HepG2 (cell line): ENCODE data around the gene SPPL3. TPM values are rescaled to one million over a fixed set of nuclear protein-coding genes. Genes with fewer than 3 reads are reported as not detected.

Experiments used
- ATAC-seq: fragments of 200-7000 bp; cut with Tn5 transposase; 3 replicates; pipeline ENCODE4 v1.9.1; 2020; ENCODE audit warnings: mild to moderate bottlenecking, moderate library complexity
- BruUV-seq: library from RNA; stranded (reverse); fragments of 400-500 nt; replicated peaks from 2 replicates; lab custom pipeline; 2021; lab: Mats Ljungman, UMichigan
- CTCF ChIA-PET: fragments of 300-600 bp; formaldehyde crosslinking; extraction: SDS; loops from one replicate; lab custom pipeline; 2021; ENCODE audit warnings: low total read pairs, inconsistent platforms, low intra/inter-chr PET ratio; lab: Yijun Ruan, JAX
- POLR2A ChIA-PET: fragments of 350-600 bp; sonication (Branson Sonifier 250); formaldehyde crosslinking; loops from one replicate; lab custom pipeline; 2020; ENCODE audit warnings: antibody characterized with exemption, inconsistent platforms; lab: Yijun Ruan, JAX
- DNase-seq: peaks from one replicate; pipeline ENCODE4 v3.0.0-alpha.2; 2015; ENCODE audit warnings: low spot score
- FAIRE-seq: peaks from 3 replicates; lab custom pipeline; 2011; peaks lifted over from hg19 to GRCh38; lab: Jason Lieb, UNC
- H2AFZ ChIP-seq: one replicate; pipeline ENCODE4 v1.6.1; 2011; ENCODE audit warnings: low read length, inconsistent platforms
- H3K27ac ChIP-seq: fragments of 300-600 bp; 3 replicates; pipeline ENCODE4 v1.8.0; 2011; ENCODE audit warnings: mixed run types, mild to moderate bottlenecking, mixed read lengths, low read length, inconsistent platforms; ENCODE audit not compliant: insufficient read depth; ENCODE audit errors: extremely low read length
- H3K27me3 ChIP-seq, 2 experiments: fragments of 200-600 bp in 1 of 2; 2 replicates in 1 of 2; 3 replicates in 1 of 2; pipeline versions ENCODE4 v1.6.0 to v1.8.0; 2011; ENCODE audit warnings: low read length in 2 of 2, mild to moderate bottlenecking in 2 of 2, moderate library complexity in 2 of 2, inconsistent platforms in 1 of 2; ENCODE audit not compliant: insufficient read depth in 2 of 2, control insufficient read depth in 1 of 2
- H3K36me3 ChIP-seq, 2 experiments: fragments of 200-600 bp in 1 of 2; replicated peaks in 1 of 2; 2 replicates in 1 of 2; 3 replicates in 1 of 2; pipeline versions ENCODE4 v1.5.1 to v1.8.0; 2011; ENCODE audit warnings: low read length in 2 of 2, inconsistent platforms in 1 of 2; ENCODE audit not compliant: insufficient read depth in 2 of 2, control insufficient read depth in 1 of 2
- H3K4me1 ChIP-seq: 2 replicates; pipeline ENCODE4 v1.5.1; 2012; ENCODE audit warnings: low read length, inconsistent platforms; ENCODE audit not compliant: insufficient read depth
- H3K4me2 ChIP-seq: 2 replicates; pipeline ENCODE4 v1.6.0; 2011; ENCODE audit warnings: low read depth, low read length, inconsistent platforms
- H3K4me3 ChIP-seq, 3 experiments: fragments of 200-600 bp in 1 of 3; sonication (generic), shearing (Covaris generic) in 1 of 3; replicated peaks in 1 of 3; 2 replicates each; pipeline ENCODE4 v1.5.1; 2011 to 2016; ENCODE audit warnings: low read length in 3 of 3, inconsistent platforms in 2 of 3, low read depth in 2 of 3, mild to moderate bottlenecking in 2 of 3, control low read depth in 1 of 3, mixed read lengths in 1 of 3; ENCODE audit not compliant: insufficient read depth in 1 of 3
- H3K79me2 ChIP-seq: one replicate; pipeline ENCODE4 v1.6.1; 2011; ENCODE audit warnings: low read length, inconsistent platforms; ENCODE audit not compliant: insufficient read depth
- H3K9ac ChIP-seq: 2 replicates; pipeline ENCODE4 v1.6.0; 2011; ENCODE audit warnings: mild to moderate bottlenecking, low read depth, low read length, inconsistent platforms; ENCODE audit not compliant: insufficient read depth
- H3K9me3 ChIP-seq: 2 replicates; pipeline ENCODE4 v1.5.1; 2012; ENCODE audit warnings: mild to moderate bottlenecking, low read length
- H4K20me1 ChIP-seq: 2 replicates; pipeline ENCODE4 v1.6.0; 2011; ENCODE audit warnings: inconsistent platforms, mild to moderate bottlenecking, low read length, moderate library complexity; ENCODE audit not compliant: insufficient read depth
- HMG20A ChIP-seq: IDR thresholded peaks from 2 replicates; pipeline ENCODE4 v1.6.1; 2016; ENCODE audit warnings: borderline replicate concordance
- HOXA9 ChIP-seq: sonication (generic); formaldehyde crosslinking; IDR thresholded peaks from 2 replicates; pipeline ENCODE4 v1.8.1; 2022; ENCODE audit warnings: missing genetic modification reagents, mild to moderate bottlenecking, moderate library complexity, borderline replicate concordance
- MBD4 ChIP-seq: IDR thresholded peaks from 2 replicates; pipeline ENCODE4 v1.6.1; 2012; ENCODE audit warnings: low read length, inconsistent platforms, borderline replicate concordance
- MED1 ChIP-seq: sonication (generic); formaldehyde crosslinking; IDR thresholded peaks from 2 replicates; pipeline ENCODE4 v1.4.0; 2020; ENCODE audit warnings: missing genetic modification reagents
- NFE2L2 ChIP-seq: fragments of 150-350 bp; IDR thresholded peaks from 2 replicates; pipeline ENCODE4 v1.6.1; 2014; ENCODE audit warnings: low read length
- POLR2A ChIP-seq, 2 experiments: IDR thresholded peaks; 2 replicates each; pipeline ENCODE4 v1.6.1; 2011; ENCODE audit warnings: low read depth in 2 of 2, low read length in 2 of 2, mild to moderate bottlenecking in 1 of 2, moderate library complexity in 1 of 2; ENCODE audit not compliant: insufficient read depth in 1 of 2
- PRMT3 ChIP-seq: sonication (generic); formaldehyde crosslinking; IDR thresholded peaks from 2 replicates; pipeline ENCODE4 v1.8.1; 2022; ENCODE audit warnings: low read depth, mild to moderate bottlenecking, moderate library complexity, missing genetic modification reagents, borderline replicate concordance
- ZBTB42 ChIP-seq: sonication (generic); formaldehyde crosslinking; IDR thresholded peaks from 2 replicates; pipeline ENCODE4 v1.5.0; 2020; ENCODE audit warnings: mild to moderate bottlenecking, missing genetic modification reagents
- ZC3H4 ChIP-seq: sonication (generic); formaldehyde crosslinking; IDR thresholded peaks from 2 replicates; pipeline ENCODE4 v1.4.0; 2020; ENCODE audit warnings: missing genetic modification reagents, borderline replicate concordance
- ZNF124 ChIP-seq: sonication (generic); formaldehyde crosslinking; IDR thresholded peaks from 2 replicates; pipeline ENCODE4 v1.4.0; 2020; ENCODE audit warnings: missing genetic modification reagents
- ZNF350 ChIP-seq: sonication (generic); formaldehyde crosslinking; IDR thresholded peaks from 2 replicates; pipeline ENCODE4 v1.4.0; 2020; ENCODE audit warnings: mild to moderate bottlenecking, low read depth, missing genetic modification reagents, borderline replicate concordance
- ZNF383 ChIP-seq: sonication (generic); formaldehyde crosslinking; IDR thresholded peaks from 2 replicates; pipeline ENCODE4 v1.4.0; 2020; ENCODE audit warnings: missing genetic modification reagents, mild to moderate bottlenecking, borderline replicate concordance
- WGBS: methylation state at CpG from one replicate; pipeline ENCODE4 v1.1.6; 2017; ENCODE audit warnings: low lambda C conversion rate; 5-methylcytosine and 5-hydroxymethylcytosine counted together
- in situ Hi-C: cut with HindIII; loops from 2 replicates; pipeline ENCODE4 v1.10.0; 2017; ENCODE audit warnings: low pct_unique_long_range_greater_than_20kb; ENCODE audit not compliant: extremely low pct_ligation_motif_present
- intact Hi-C: fragments of 100-400 bp; cut with micrococcal nuclease; formaldehyde crosslinking; loops from one replicate; pipeline ENCODE4 v1.10.0; 2022; ENCODE audit not compliant: unreplicated experiment
- polyA plus RNA-seq, 8 experiments: library from polyadenylated mRNA; depleted of rRNA in 3 of 8; stranded (reverse) in 7 of 8; unstranded in 1 of 8; fragments of >200 nt; fragmentation: Illumina TruSeq in 4 of 8; extraction: Trizol in 4 of 8; gene quantifications; 2 replicates each; pipeline versions ENCODE4 v1.2.1 to v1.2.3, GENCODE V29; 2011 to 2016; ENCODE audit warnings: low read depth in 4 of 8, missing spikeins in 1 of 8, mixed read lengths in 1 of 8; ENCODE audit not compliant: insufficient read depth in 1 of 8
- total RNA-seq, 5 experiments: library from RNA; depleted of rRNA; stranded (reverse); fragments of >200 nt; fragmentation: Illumina TruSeq; extraction: Trizol; gene quantifications; 2 replicates each; pipeline ENCODE4 v1.2.3, GENCODE V29; 2016; ENCODE audit warnings: low read depth in 1 of 5
- TF ChIP-seq, protein P1 (sequence below): sonication (generic); formaldehyde crosslinking; IDR thresholded peaks from 2 replicates; pipeline ENCODE4 v1.5.0; 2020; ENCODE audit warnings: mild to moderate bottlenecking, missing genetic modification reagents, borderline replicate concordance
- TF ChIP-seq, protein P2 (sequence below): sonication (generic); formaldehyde crosslinking; IDR thresholded peaks from 2 replicates; pipeline ENCODE4 v1.5.1; 2020; ENCODE audit warnings: mild to moderate bottlenecking, missing genetic modification reagents, moderate library complexity
- TF ChIP-seq, protein P3 (sequence below): sonication (generic); formaldehyde crosslinking; IDR thresholded peaks from 2 replicates; pipeline ENCODE4 v1.5.1; 2020; ENCODE audit warnings: mild to moderate bottlenecking, moderate library complexity, missing genetic modification reagents

The SPPL3 gene
- total and polyA plus RNA-seq, 2 of the 13 experiments (the other 11 are each of a cell fraction or from before 2014, with no cell fraction given) = 8.9 to 9.1 TPM

DNA sequence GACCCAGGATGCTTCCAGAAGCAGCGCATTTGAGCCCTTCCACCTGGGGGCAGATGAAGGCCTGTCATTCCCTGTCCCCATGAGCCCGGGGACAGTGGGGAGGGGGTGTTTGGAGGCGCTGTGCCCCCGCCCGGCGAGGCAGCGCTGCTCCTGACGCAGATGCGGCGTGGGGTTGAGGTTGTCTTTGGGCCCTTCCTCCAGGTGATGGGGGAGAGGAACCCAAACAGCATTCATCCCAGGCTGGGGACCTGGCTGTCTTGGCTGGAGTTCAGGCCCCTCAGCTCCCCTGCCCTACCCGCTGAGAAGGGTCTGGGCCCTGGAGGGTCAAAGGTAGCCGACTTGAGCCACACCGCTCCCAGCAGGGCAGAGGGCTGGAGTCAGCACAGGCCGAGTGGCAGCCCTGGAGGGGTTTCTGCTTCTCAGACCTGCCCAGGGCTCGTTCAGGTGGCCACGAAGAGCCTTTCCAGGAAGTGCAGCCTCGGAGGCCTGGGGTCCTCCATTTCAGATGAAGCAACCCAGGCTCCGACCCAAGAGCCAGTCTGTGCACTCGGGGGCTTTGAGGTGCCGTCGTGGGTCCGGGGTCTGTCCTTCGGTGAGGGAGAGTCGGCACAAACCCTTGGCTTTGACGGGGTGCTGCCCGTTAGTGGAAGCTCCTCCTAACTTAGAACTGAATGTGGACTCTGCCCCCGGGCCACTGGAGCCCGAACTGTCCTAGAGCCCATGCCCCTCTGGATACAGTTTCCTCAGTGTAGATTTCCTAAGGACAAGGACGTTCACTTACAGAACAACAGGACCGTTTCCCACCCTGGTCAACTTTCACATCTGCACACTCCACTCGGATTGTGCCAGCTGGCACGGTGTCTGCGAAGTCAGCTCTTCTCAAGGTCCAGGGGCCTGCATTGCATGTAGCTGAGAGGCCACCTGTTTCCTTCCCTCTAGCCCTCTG, 162.4 kb downstream of the SPPL3 start:
- H3K27ac ChIP-seq = peak overlapping the region; percentile 55
- BruUV-seq = TSS peak; percentile 79
- intact Hi-C loops (no loop called here), in situ Hi-C loops (no loop called here)
- no peaks in the 10 kb centered on the region for H4K20me1 ChIP-seq
- H3K4me1 ChIP-seq = peaks cover 19% of the 10 kb centered on the region
- peak overlapping the region; percentile 27 to 54 (median 50); a peak in 5 of 6 replicates for H3K4me3 ChIP-seq
- no peaks in the 10 kb centered on the region for H3K27me3 ChIP-seq
- CTCF ChIA-PET = no interaction called here
- peak overlapping the region; percentile 37 for H3K9ac ChIP-seq
- FAIRE-seq (peak; percentile 23), ATAC-seq (peak; percentile 74), DNase-seq (peak; percentile 41)
- 34% methylated on average over 6 of the region's 33 CpGs for WGBS
- POLR2A ChIA-PET = interaction anchor here (0.7 to 1.5 kb wide), 6 partner anchors 11 to 702 kb away, joined by 3 to 5 read pairs (median 4); partner anchors contain the start of gene ACADS
- no peaks in the 10 kb centered on the region for H3K79me2 ChIP-seq
- H3K36me3 ChIP-seq = no peaks in the 10 kb centered on the region; a peak in 2 of 5 replicates
- peak overlapping the region; percentile 67 for H2AFZ ChIP-seq
- H3K4me2 ChIP-seq = peak overlapping the region; percentile 78
- no peaks in the 10 kb centered on the region for H3K9me3 ChIP-seq
- TF ChIP-seq ZNF124 (CRISPR knock-in tag) = no peak
- no peak for TF ChIP-seq HOXA9 (CRISPR knock-in tag)
- no peak for TF ChIP-seq MBD4
- TF ChIP-seq, protein P1, sequence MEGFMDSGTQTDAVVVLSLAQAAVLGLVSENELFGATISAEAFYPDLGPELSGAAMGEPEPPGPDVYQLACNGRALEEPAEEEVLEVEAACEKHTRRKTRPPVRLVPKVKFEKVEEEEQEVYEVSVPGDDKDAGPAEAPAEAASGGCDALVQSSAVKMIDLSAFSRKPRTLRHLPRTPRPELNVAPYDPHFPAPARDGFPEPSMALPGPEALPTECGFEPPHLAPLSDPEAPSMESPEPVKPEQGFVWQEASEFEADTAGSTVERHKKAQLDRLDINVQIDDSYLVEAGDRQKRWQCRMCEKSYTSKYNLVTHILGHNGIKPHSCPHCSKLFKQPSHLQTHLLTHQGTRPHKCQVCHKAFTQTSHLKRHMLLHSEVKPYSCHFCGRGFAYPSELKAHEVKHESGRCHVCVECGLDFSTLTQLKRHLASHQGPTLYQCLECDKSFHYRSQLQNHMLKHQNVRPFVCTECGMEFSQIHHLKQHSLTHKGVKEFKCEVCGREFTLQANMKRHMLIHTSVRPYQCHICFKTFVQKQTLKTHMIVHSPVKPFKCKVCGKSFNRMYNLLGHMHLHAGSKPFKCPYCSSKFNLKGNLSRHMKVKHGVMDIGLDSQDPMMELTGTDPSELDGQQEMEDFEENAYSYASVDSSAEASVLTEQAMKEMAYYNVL (CRISPR knock-in tag) = no peak
- TF ChIP-seq, protein P2, sequence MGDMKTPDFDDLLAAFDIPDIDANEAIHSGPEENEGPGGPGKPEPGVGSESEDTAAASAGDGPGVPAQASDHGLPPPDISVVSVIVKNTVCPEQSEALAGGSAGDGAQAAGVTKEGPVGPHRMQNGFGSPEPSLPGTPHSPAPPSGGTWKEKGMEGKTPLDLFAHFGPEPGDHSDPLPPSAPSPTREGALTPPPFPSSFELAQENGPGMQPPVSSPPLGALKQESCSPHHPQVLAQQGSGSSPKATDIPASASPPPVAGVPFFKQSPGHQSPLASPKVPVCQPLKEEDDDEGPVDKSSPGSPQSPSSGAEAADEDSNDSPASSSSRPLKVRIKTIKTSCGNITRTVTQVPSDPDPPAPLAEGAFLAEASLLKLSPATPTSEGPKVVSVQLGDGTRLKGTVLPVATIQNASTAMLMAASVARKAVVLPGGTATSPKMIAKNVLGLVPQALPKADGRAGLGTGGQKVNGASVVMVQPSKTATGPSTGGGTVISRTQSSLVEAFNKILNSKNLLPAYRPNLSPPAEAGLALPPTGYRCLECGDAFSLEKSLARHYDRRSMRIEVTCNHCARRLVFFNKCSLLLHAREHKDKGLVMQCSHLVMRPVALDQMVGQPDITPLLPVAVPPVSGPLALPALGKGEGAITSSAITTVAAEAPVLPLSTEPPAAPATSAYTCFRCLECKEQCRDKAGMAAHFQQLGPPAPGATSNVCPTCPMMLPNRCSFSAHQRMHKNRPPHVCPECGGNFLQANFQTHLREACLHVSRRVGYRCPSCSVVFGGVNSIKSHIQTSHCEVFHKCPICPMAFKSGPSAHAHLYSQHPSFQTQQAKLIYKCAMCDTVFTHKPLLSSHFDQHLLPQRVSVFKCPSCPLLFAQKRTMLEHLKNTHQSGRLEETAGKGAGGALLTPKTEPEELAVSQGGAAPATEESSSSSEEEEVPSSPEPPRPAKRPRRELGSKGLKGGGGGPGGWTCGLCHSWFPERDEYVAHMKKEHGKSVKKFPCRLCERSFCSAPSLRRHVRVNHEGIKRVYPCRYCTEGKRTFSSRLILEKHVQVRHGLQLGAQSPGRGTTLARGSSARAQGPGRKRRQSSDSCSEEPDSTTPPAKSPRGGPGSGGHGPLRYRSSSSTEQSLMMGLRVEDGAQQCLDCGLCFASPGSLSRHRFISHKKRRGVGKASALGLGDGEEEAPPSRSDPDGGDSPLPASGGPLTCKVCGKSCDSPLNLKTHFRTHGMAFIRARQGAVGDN (CRISPR knock-in tag) = peak; percentile 75; the same call in 1 of the 2 replicates
- no peak for TF ChIP-seq PRMT3 (CRISPR knock-in tag)
- TF ChIP-seq ZNF350 = peak; percentile 42
- peak; percentile 53 to 54 for TF ChIP-seq POLR2A (IDR thresholded peaks at IDR 0.05; ENCODE audit: insufficient read depth in 1 of 2, low read depth in 2 of 2, low read length in 2 of 2)
- TF ChIP-seq HMG20A = no peak
- peak; percentile 47 for TF ChIP-seq MED1 (CRISPR knock-in tag)
- TF ChIP-seq ZNF383 (CRISPR knock-in tag) = no peak
- no peak for TF ChIP-seq ZC3H4 (CRISPR knock-in tag)
- no peak for TF ChIP-seq NFE2L2
- no peak for TF ChIP-seq ZBTB42
- TF ChIP-seq, protein P3, sequence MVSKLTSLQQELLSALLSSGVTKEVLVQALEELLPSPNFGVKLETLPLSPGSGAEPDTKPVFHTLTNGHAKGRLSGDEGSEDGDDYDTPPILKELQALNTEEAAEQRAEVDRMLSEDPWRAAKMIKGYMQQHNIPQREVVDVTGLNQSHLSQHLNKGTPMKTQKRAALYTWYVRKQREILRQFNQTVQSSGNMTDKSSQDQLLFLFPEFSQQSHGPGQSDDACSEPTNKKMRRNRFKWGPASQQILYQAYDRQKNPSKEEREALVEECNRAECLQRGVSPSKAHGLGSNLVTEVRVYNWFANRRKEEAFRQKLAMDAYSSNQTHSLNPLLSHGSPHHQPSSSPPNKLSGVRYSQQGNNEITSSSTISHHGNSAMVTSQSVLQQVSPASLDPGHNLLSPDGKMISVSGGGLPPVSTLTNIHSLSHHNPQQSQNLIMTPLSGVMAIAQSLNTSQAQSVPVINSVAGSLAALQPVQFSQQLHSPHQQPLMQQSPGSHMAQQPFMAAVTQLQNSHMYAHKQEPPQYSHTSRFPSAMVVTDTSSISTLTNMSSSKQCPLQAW (CRISPR knock-in tag) = no peak
